ENCODE results near the gene FIBCD1. TPM values are rescaled to one million over a fixed set of nuclear protein-coding genes. Genes with fewer than 3 reads are reported as not detected.

FIBCD1 gene
- total RNA-seq, 6 experiments from 2014 or later = not detected

GRCh38 chr9:130862747-130863146 is 76.3 kb downstream of the FIBCD1 start:
- Histone ChIP-seq H3K4me1 (peaks cover 0 to 3% (median 0%) of the 10 kb centered on the region in 4 donors), H3K36me3 (peaks cover 0 to 7% (median 0%) of the 10 kb centered on the region in 4 donors), H3K4me3 (no peak overlapping the region), H3K9me3 (no peaks in the 10 kb centered on the region), H3K27ac (no peak overlapping the region), H3K27me3 (no peaks in the 10 kb centered on the region)
- WGBS (ENCODE audit: insufficient coverage, low coverage, low lambda C conversion rate, missing lambda C conversion rate) = 92% methylated on average over 15 of the region's 23 CpGs
- no peak for ATAC-seq
- TF ChIP-seq, protein P1, sequence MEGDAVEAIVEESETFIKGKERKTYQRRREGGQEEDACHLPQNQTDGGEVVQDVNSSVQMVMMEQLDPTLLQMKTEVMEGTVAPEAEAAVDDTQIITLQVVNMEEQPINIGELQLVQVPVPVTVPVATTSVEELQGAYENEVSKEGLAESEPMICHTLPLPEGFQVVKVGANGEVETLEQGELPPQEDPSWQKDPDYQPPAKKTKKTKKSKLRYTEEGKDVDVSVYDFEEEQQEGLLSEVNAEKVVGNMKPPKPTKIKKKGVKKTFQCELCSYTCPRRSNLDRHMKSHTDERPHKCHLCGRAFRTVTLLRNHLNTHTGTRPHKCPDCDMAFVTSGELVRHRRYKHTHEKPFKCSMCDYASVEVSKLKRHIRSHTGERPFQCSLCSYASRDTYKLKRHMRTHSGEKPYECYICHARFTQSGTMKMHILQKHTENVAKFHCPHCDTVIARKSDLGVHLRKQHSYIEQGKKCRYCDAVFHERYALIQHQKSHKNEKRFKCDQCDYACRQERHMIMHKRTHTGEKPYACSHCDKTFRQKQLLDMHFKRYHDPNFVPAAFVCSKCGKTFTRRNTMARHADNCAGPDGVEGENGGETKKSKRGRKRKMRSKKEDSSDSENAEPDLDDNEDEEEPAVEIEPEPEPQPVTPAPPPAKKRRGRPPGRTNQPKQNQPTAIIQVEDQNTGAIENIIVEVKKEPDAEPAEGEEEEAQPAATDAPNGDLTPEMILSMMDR (IDR thresholded peaks at IDR 0.05) = no peak
- TF ChIP-seq POLR2A (IDR thresholded peaks at IDR 0.05) = no peak
- DNase-seq = no peak
- intact Hi-C loops (cut with DNase I) = loop anchor here (5.0 to 10.0 kb wide), 3 partner anchors 88 to 155 kb away; no protein-coding TSS in a partner anchor

DNA sequence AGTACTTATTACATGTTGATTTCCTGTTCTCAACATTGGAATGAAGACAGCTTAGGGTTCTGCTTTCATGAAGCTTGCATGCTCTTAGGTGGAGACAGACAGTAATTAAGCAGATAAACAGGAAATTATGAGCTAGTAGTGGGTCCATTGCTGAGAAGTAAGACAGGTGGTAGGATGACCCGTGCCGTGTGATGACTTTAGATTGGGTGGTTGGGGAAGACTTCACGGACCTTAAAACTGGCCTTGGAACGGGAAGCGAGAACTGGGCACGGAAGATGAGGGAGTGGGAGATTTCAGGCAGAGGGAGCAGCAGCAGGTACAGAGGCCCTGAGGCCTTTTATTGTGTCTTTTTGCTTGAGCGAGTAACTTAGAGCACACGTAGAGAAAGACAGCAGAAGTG is 76.8 kb downstream of the FIBCD1 start:
- intact Hi-C loops (cut with DNase I) = loop anchor here (5.0 to 10.0 kb wide), 3 partner anchors 87 to 155 kb away; no protein-coding TSS in a partner anchor
- Histone ChIP-seq H3K4me1 (peaks cover 0 to 3% (median 0%) of the 10 kb centered on the region in 4 donors), H3K4me3 (no peak overlapping the region), H3K27ac (no peak overlapping the region), H3K9me3 (no peaks in the 10 kb centered on the region), H3K36me3 (peaks cover 0 to 7% (median 0%) of the 10 kb centered on the region in 4 donors), H3K27me3 (no peaks in the 10 kb centered on the region)
- TF ChIP-seq, protein P1 (IDR thresholded peaks at IDR 0.05) = no peak
- TF ChIP-seq POLR2A (IDR thresholded peaks at IDR 0.05) = no peak
- no peak for ATAC-seq
- no peak for DNase-seq
- WGBS (ENCODE audit: insufficient coverage, low coverage, low lambda C conversion rate, missing lambda C conversion rate) = 95% methylated on average over 8 of the region's 8 CpGs

- DNase-seq (no peak), ATAC-seq (no peak)
- Histone ChIP-seq H3K4me3 (no peak overlapping the region), H3K36me3 (peaks cover 0 to 7% (median 2%) of the 10 kb centered on the region in 4 donors), H3K4me1 (peaks cover 0 to 3% (median 0%) of the 10 kb centered on the region in 4 donors), H3K27me3 (no peaks in the 10 kb centered on the region), H3K27ac (no peak overlapping the region), H3K9me3 (no peaks in the 10 kb centered on the region)
- WGBS (ENCODE audit: insufficient coverage, low coverage, low lambda C conversion rate, missing lambda C conversion rate) = 65% methylated on average over 8 of the region's 8 CpGs
- TF ChIP-seq POLR2A (IDR thresholded peaks at IDR 0.05) = no peak
- TF ChIP-seq, protein P1 (IDR thresholded peaks at IDR 0.05) = no peak
- intact Hi-C loops (cut with DNase I) = loop anchor here (5.0 to 10.0 kb wide), 3 partner anchors 87 to 154 kb away; no protein-coding TSS in a partner anchor
Observed at GRCh38 chr9:130861372-130862180, 77.5 kb downstream of the FIBCD1 start.

DNA sequence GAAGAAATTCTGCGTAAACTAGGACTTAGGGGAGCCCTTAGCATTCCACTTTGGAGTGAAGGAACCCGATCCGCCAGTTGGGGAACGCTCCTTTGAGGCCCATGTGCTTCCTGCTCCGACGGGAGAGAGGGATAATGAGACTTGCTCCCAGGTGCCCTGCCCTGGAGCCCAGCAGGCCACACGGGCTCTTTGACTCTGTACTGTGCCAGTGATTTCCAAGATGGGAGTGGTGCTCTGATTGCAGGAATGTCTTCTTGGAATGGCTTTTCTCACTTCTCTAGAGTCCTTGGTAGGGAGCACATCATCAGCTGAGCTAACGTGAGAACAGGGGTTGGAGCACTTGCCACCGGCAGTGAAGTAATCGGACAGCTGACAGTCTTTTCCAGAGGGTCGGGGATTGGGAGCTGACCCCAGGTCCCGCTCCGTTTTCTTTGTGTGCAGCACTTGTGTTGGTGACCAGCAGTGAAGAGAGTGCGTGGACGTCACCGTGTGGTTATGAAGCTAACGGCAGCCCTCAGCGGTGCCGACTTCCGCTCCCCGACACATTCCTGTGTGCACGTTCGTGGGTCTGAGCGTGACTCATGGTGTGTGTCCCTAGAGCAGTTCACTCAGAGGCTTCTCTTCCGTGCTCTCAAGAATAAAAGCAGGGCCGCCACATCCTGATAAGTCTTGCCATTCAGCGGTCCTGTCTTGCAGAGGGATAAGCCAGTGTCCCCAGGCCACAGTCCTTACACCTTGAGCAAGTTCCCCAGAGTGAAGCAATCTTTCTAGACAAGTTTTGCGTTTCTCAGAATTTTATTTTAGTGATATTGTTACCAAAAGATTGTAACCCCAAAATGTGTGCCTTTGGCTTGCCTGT is 78.4 kb downstream of the FIBCD1 start:
- Histone ChIP-seq H3K4me3 (no peak overlapping the region), H3K4me1 (peaks cover 0 to 3% (median 0%) of the 10 kb centered on the region in 4 donors), H3K27ac (peak overlapping the region in 2 of 3 donors; percentile 16 to 68), H3K36me3 (peaks cover 0 to 10% (median 3%) of the 10 kb centered on the region in 4 donors), H3K9me3 (no peaks in the 10 kb centered on the region), H3K27me3 (no peaks in the 10 kb centered on the region)
- ATAC-seq (peak; percentile 70 to 87 (median 82)), DNase-seq (peak in 2 of 3 donors; percentile 68 to 70)
- no peak for TF ChIP-seq POLR2A (IDR thresholded peaks at IDR 0.05)
- TF ChIP-seq, protein P1 (IDR thresholded peaks at IDR 0.05) = peak in 2 of 4 donors; percentile 12 to 19
- intact Hi-C loops (cut with DNase I) = loop anchor here (5.0 to 10.0 kb wide), 3 partner anchors 86 to 153 kb away; no protein-coding TSS in a partner anchor
- 83% methylated on average over 6 of the region's 28 CpGs for WGBS (ENCODE audit: insufficient coverage, low coverage, low lambda C conversion rate, missing lambda C conversion rate)
